B cell (primary cell): ENCODE measurements around the gene GLMN. TPM values are rescaled to one million over a fixed set of nuclear protein-coding genes. Genes with fewer than 3 reads are reported as not detected.

Experiments used
- ATAC-seq: fragments of 200-7000 bp; cut with Tn5 transposase; one replicate; pipeline ENCODE4 v1.10.0; 2021; ENCODE audit warnings: low read depth, mild to moderate bottlenecking, moderate number of reproducible peaks, moderate library complexity
- CTCF ChIA-PET: fragments of 350-600 bp; sonication (Branson Sonifier 250); formaldehyde crosslinking; loops from one replicate; lab custom pipeline; 2021; ENCODE audit warnings: antibody characterized with exemption, inconsistent platforms; lab: Charles Lee
- POLR2A ChIA-PET: fragments of 350-600 bp; sonication (Branson Sonifier 250); formaldehyde crosslinking; loops from one replicate; lab custom pipeline; 2021; ENCODE audit warnings: antibody characterized with exemption; lab: Charles Lee
- DNase-seq: peaks from one replicate; pipeline ENCODE4 v3.0.0; 2013
- H2AFZ ChIP-seq: 2 replicates; pipeline ENCODE4 v1.6.1; 2012; ENCODE audit warnings: mild to moderate bottlenecking, low read depth, low read length; ENCODE audit not compliant: insufficient read depth, poor library complexity, severe bottlenecking
- H3K27ac ChIP-seq, 2 donors: 1 replicate in 1 of 2; 2 replicates in 1 of 2; pipeline ENCODE4 v1.5.1; 2012 to 2013; ENCODE audit warnings: low read length in 2 of 2, mild to moderate bottlenecking in 2 of 2, moderate library complexity in 1 of 2
- H3K27me3 ChIP-seq, 4 experiments: fragments of 200-600 bp in 1 of 4; sonication (generic) in 1 of 4; replicated peaks in 1 of 4; 1 replicate in 2 of 4; 2 replicates in 2 of 4; pipeline versions ENCODE4 v1.6.1 to v1.7.0; 2013 to 2016; ENCODE audit warnings: low read length in 3 of 4, mild to moderate bottlenecking in 2 of 4, mixed read lengths in 1 of 4, moderate library complexity in 1 of 4; ENCODE audit not compliant: insufficient read depth in 4 of 4, control insufficient read depth in 3 of 4; ENCODE audit errors: control extremely low read depth in 1 of 4
- H3K36me3 ChIP-seq, 2 experiments: replicated peaks in 1 of 2; 1 replicate in 1 of 2; 2 replicates in 1 of 2; pipeline versions ENCODE4 v1.6.1 to v1.7.1; 2013; ENCODE audit warnings: low read length in 1 of 2; ENCODE audit not compliant: insufficient read depth in 2 of 2, control insufficient read depth in 1 of 2; ENCODE audit errors: control extremely low read depth in 1 of 2, extremely low read depth in 1 of 2
- H3K4me1 ChIP-seq, 2 donors: fragments of 200-600 bp in 1 of 2; sonication (generic) in 1 of 2; 1 replicate in 1 of 2; 2 replicates in 1 of 2; pipeline versions ENCODE4 v1.5.1 to v1.6.1; 2013 to 2017; ENCODE audit warnings: low read length in 2 of 2; ENCODE audit not compliant: control insufficient read depth in 2 of 2, insufficient read depth in 2 of 2
- H3K4me2 ChIP-seq: replicated peaks from 2 replicates; pipeline ENCODE3; 2012; ENCODE audit warnings: mild to moderate bottlenecking, low read depth, low read length; ENCODE audit not compliant: poor library complexity, severe bottlenecking
- H3K4me3 ChIP-seq, 5 experiments: fragments of 200-600 bp in 1 of 5; sonication (generic) in 1 of 5; 1 replicate in 3 of 5; 2 replicates in 2 of 5; pipeline versions ENCODE4 v1.5.1 to v1.7.0; 2011 to 2016; ENCODE audit warnings: low read length in 4 of 5, mild to moderate bottlenecking in 4 of 5, low read depth in 2 of 5, control low read depth in 1 of 5, moderate library complexity in 1 of 5; ENCODE audit not compliant: insufficient read depth in 1 of 5; ENCODE audit errors: control extremely low read depth in 1 of 5, extremely low read depth in 1 of 5
- H3K79me2 ChIP-seq: fragments of 200-600 bp; sonication (generic); one replicate; pipeline ENCODE4 v1.6.0; 2016; ENCODE audit warnings: low read length; ENCODE audit not compliant: control insufficient read depth, insufficient read depth
- H3K9ac ChIP-seq: fragments of 200-600 bp; sonication (generic); 2 replicates; pipeline ENCODE4 v1.6.1; 2017; ENCODE audit warnings: mild to moderate bottlenecking, low read length, moderate library complexity
- H3K9me3 ChIP-seq, 3 donors: one replicate each; pipeline versions ENCODE4 v1.6.1 to v1.7.1; 2013; ENCODE audit warnings: low read length in 2 of 3; ENCODE audit not compliant: control insufficient read depth in 2 of 3, insufficient read depth in 1 of 3; ENCODE audit errors: control extremely low read depth in 1 of 3
- H4K20me1 ChIP-seq: 2 replicates; pipeline ENCODE4 v1.6.0; 2012; ENCODE audit warnings: mild to moderate bottlenecking, low read length; ENCODE audit not compliant: insufficient read depth, control insufficient read depth, poor library complexity, severe bottlenecking
- H3K27ac Mint-ChIP-seq: one replicate; pipeline ENCODE4 v1.8.0; 2021; ENCODE audit warnings: mixed read lengths
- H3K27me3 Mint-ChIP-seq: one replicate; pipeline ENCODE4 v1.8.0; 2021; ENCODE audit warnings: mixed read lengths
- H3K4me1 Mint-ChIP-seq: one replicate; pipeline ENCODE4 v1.8.0; 2021; ENCODE audit warnings: mixed read lengths
- H3K4me3 Mint-ChIP-seq: one replicate; pipeline ENCODE4 v1.8.0; 2021; ENCODE audit warnings: mixed read lengths
- H3K9me3 Mint-ChIP-seq: one replicate; pipeline ENCODE4 v1.8.0; 2022; ENCODE audit warnings: mixed read lengths; ENCODE audit not compliant: insufficient read depth
- EZH2 ChIP-seq: IDR thresholded peaks from 2 replicates; pipeline ENCODE4 v1.6.1; 2012; ENCODE audit warnings: borderline replicate concordance, low read depth, mild to moderate bottlenecking, moderate library complexity, low read length; ENCODE audit not compliant: insufficient read depth, poor library complexity, severe bottlenecking
- WGBS: methylation state at CpG from one replicate; pipeline ENCODE4 v1.1.5; 2013; ENCODE audit warnings: missing lambda C conversion rate; ENCODE audit not compliant: insufficient coverage; 5-methylcytosine and 5-hydroxymethylcytosine counted together
- intact Hi-C: fragments of 100-400 bp; cut with micrococcal nuclease; formaldehyde crosslinking; loops from one replicate; pipeline ENCODE4 v1.10.0; 2022
- polyA plus RNA-seq: library from polyadenylated mRNA; depleted of rRNA; stranded (reverse); fragments of >200 nt; gene quantifications from 2 replicates; pipeline ENCODE4 v1.2.3, GENCODE V29; 2012
- total RNA-seq, 2 donors: library from RNA; stranded (reverse); fragments of 120-200 nt in 1 of 2; gene quantifications; 1 replicate in 1 of 2; 2 replicates in 1 of 2; pipeline versions ENCODE4 v1.2.3 to v1.2.4, GENCODE V29; 2013 to 2022
- TF ChIP-seq, protein P1 (sequence below): fragments of 200-600 bp; IDR thresholded peaks from one replicate; pipeline ENCODE4 v1.8.0; 2022; ENCODE audit warnings: antibody characterized with exemption, mild to moderate bottlenecking

The GLMN gene
- total and polyA plus RNA-seq, 2 donors (not counting 1 experiment from before 2014, with no cell fraction given): 2.8 to 13.6 TPM

DNA sequence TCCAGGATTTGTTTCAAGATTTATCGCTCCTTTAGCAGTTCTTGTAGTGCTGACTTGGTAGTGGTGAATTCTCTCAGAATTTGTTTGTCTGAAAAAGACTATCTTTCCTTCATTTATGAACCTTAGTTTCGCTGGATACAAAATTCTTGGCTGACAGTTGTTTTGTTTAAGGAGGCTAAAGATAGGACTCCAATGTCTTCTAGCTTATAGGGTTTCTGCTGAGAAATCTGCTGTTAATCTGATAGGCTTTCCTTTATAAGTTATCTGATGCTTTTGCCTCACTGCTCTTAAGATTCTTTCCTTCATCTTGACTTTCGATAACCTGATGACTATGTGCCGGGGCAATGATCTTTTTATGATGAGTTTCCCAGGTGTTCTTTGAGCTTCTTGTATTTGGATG lies 29.0 kb upstream of the GLMN start:
- peaks cover 9% of the 10 kb centered on the region for H3K9me3 Mint-ChIP-seq
- no peak for DNase-seq
- intact Hi-C loops: no loop called here
- H3K27ac Mint-ChIP-seq: no peak overlapping the region
- Histone ChIP-seq H3K27ac (no peak overlapping the region), H4K20me1 (no peaks in the 10 kb centered on the region), H3K27me3 (no peaks in the 10 kb centered on the region), H3K9ac (no peak overlapping the region), H3K4me3 (no peak overlapping the region), H3K79me2 (no peaks in the 10 kb centered on the region), H3K4me1 (no peaks in the 10 kb centered on the region), H3K4me2 (no peak overlapping the region), H3K9me3 (peaks cover 3 to 17% (median 14%) of the 10 kb centered on the region in 3 donors), H2AFZ (no peak overlapping the region), H3K36me3 (peaks cover 9 to 28% of the 10 kb centered on the region in 2 experiments)
- H3K27me3 Mint-ChIP-seq: no peaks in the 10 kb centered on the region
- H3K4me1 Mint-ChIP-seq: no peaks in the 10 kb centered on the region
- POLR2A ChIA-PET: no interaction called here
- H3K4me3 Mint-ChIP-seq: no peak overlapping the region
- ATAC-seq: no peak
- CTCF ChIA-PET: no interaction called here
- 80% methylated on average over 1 of the region's 4 CpGs for WGBS
- TF ChIP-seq, protein P1, sequence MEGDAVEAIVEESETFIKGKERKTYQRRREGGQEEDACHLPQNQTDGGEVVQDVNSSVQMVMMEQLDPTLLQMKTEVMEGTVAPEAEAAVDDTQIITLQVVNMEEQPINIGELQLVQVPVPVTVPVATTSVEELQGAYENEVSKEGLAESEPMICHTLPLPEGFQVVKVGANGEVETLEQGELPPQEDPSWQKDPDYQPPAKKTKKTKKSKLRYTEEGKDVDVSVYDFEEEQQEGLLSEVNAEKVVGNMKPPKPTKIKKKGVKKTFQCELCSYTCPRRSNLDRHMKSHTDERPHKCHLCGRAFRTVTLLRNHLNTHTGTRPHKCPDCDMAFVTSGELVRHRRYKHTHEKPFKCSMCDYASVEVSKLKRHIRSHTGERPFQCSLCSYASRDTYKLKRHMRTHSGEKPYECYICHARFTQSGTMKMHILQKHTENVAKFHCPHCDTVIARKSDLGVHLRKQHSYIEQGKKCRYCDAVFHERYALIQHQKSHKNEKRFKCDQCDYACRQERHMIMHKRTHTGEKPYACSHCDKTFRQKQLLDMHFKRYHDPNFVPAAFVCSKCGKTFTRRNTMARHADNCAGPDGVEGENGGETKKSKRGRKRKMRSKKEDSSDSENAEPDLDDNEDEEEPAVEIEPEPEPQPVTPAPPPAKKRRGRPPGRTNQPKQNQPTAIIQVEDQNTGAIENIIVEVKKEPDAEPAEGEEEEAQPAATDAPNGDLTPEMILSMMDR: no peak
- TF ChIP-seq EZH2: no peak

DNA sequence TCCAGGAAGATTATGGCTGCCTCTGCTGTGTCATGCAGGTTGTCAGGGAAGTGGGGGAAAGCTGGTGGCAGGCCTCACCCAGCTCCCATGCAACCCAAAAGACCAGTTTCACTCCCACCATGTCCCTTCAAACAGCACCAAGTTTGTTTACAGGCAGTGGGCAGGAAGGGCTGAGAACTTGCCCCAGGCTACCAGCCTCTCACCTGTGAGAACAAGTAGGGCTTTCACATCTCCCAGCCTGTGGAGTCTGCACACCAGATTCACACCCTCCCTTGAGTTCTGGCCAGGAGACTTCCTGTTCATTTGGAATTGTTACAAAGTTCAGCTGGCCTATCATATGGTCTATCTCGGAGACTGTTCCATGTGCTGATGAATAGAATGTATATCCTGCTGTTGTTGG lies 27.9 kb upstream of the GLMN start:
- Histone ChIP-seq H3K4me1 (no peaks in the 10 kb centered on the region), H3K9ac (no peak overlapping the region), H3K79me2 (no peaks in the 10 kb centered on the region), H4K20me1 (no peaks in the 10 kb centered on the region), H3K27ac (no peak overlapping the region), H3K9me3 (peaks cover 3 to 17% (median 14%) of the 10 kb centered on the region in 3 donors), H3K4me3 (no peak overlapping the region), H3K4me2 (no peak overlapping the region), H3K27me3 (no peaks in the 10 kb centered on the region), H2AFZ (no peak overlapping the region), H3K36me3 (peaks cover 9 to 28% of the 10 kb centered on the region in 2 experiments)
- Mint-ChIP-seq H3K4me3 (no peak overlapping the region), H3K27ac (no peak overlapping the region), H3K27me3 (no peaks in the 10 kb centered on the region), H3K4me1 (no peaks in the 10 kb centered on the region), H3K9me3 (peaks cover 9% of the 10 kb centered on the region)
- no peak for ATAC-seq
- no peak for DNase-seq
- CTCF ChIA-PET: no interaction called here
- TF ChIP-seq, protein P1: no peak
- no peak for TF ChIP-seq EZH2
- POLR2A ChIA-PET: no interaction called here
- WGBS: no CpG with 5 or more reads among the region's 1 CpG
- intact Hi-C loops: no loop called here
